ENCODE measurements around the gene SFTPD. TPM values are rescaled to one million over a fixed set of nuclear protein-coding genes. Genes with fewer than 3 reads are reported as not detected.

SFTPD gene
- total RNA-seq, 3 donors from 2014 or later: 2.2 to 2.5 TPM; not detected in 1

GRCh38 chr10:79943871-79944270, 5.0 kb downstream of the SFTPD start:
- no peak for DNase-seq (ENCODE audit: low spot score in 2 of 2)
- intact Hi-C loops (cut with DNase I; ENCODE audit: low total_unique reads): no loop called here
- H3K4me1 ChIP-seq: no peaks in the 10 kb centered on the region
- H3K9me3 ChIP-seq: no peaks in the 10 kb centered on the region
- no peaks in the 10 kb centered on the region for H3K27me3 ChIP-seq
- H3K36me3 ChIP-seq: no peaks in the 10 kb centered on the region
- H3K27ac ChIP-seq: no peak overlapping the region
- TF ChIP-seq POLR2AphosphoS5 (IDR thresholded peaks at IDR 0.05): no peak
- TF ChIP-seq POLR2A (IDR thresholded peaks at IDR 0.05): no peak
- TF ChIP-seq CTCF (IDR thresholded peaks at IDR 0.05): no peak
- H3K4me3 ChIP-seq: no peak overlapping the region

- Histone ChIP-seq H3K4me1 (no peaks in the 10 kb centered on the region), H3K9me3 (no peaks in the 10 kb centered on the region), H3K27me3 (no peaks in the 10 kb centered on the region), H3K27ac (no peak overlapping the region), H3K36me3 (no peaks in the 10 kb centered on the region), H3K4me3 (no peak overlapping the region)
- intact Hi-C loops (cut with DNase I; ENCODE audit: low total_unique reads): no loop called here
- DNase-seq (ENCODE audit: low spot score in 2 of 2): no peak
- TF ChIP-seq POLR2AphosphoS5 (IDR thresholded peaks at IDR 0.05) (no peak), POLR2A (IDR thresholded peaks at IDR 0.05) (no peak), CTCF (IDR thresholded peaks at IDR 0.05) (no peak)
Measured at GRCh38 chr10:79942261-79943185, 6.4 kb downstream of the SFTPD start.

GRCh38 chr10:79941585-79942210, 7.2 kb downstream of the SFTPD start:
- H3K4me1 ChIP-seq: no peaks in the 10 kb centered on the region
- no peaks in the 10 kb centered on the region for H3K27me3 ChIP-seq
- no peaks in the 10 kb centered on the region for H3K36me3 ChIP-seq
- intact Hi-C loops (cut with DNase I; ENCODE audit: low total_unique reads): no loop called here
- H3K27ac ChIP-seq: no peak overlapping the region
- TF ChIP-seq POLR2A (IDR thresholded peaks at IDR 0.05) (no peak), POLR2AphosphoS5 (IDR thresholded peaks at IDR 0.05) (no peak), CTCF (IDR thresholded peaks at IDR 0.05) (no peak)
- DNase-seq (ENCODE audit: low spot score in 2 of 2): no peak
- H3K4me3 ChIP-seq: no peak overlapping the region
- no peaks in the 10 kb centered on the region for H3K9me3 ChIP-seq

GRCh38 chr10:79941146-79941545, 7.8 kb downstream of the SFTPD start:
- Histone ChIP-seq H3K9me3 (no peaks in the 10 kb centered on the region), H3K27ac (no peak overlapping the region), H3K27me3 (no peaks in the 10 kb centered on the region), H3K36me3 (no peaks in the 10 kb centered on the region), H3K4me3 (no peak overlapping the region), H3K4me1 (no peaks in the 10 kb centered on the region)
- intact Hi-C loops (cut with DNase I; ENCODE audit: low total_unique reads): no loop called here
- DNase-seq (ENCODE audit: low spot score in 2 of 2): no peak
- no peak for TF ChIP-seq CTCF (IDR thresholded peaks at IDR 0.05)

- Histone ChIP-seq H3K4me3 (no peak overlapping the region), H3K4me1 (no peaks in the 10 kb centered on the region), H3K36me3 (no peaks in the 10 kb centered on the region), H3K27ac (no peak overlapping the region), H3K27me3 (no peaks in the 10 kb centered on the region), H3K9me3 (no peaks in the 10 kb centered on the region)
- no peak for DNase-seq (ENCODE audit: low spot score in 2 of 2)
- TF ChIP-seq POLR2A (IDR thresholded peaks at IDR 0.05): no peak
- no peak for TF ChIP-seq CTCF (IDR thresholded peaks at IDR 0.05)
- TF ChIP-seq POLR2AphosphoS5 (IDR thresholded peaks at IDR 0.05): no peak
- intact Hi-C loops (cut with DNase I; ENCODE audit: low total_unique reads): no loop called here
Measured at GRCh38 chr10:79940431-79940830, 8.5 kb downstream of the SFTPD start.
